Fibroblast of lung (primary cell): ENCODE data around the gene GREB1. TPM values are rescaled to one million over a fixed set of nuclear protein-coding genes. Genes with fewer than 3 reads are reported as not detected.
A peak's percentile ranks its signal among the peaks of the same experiment; 100 is the strongest.

Source experiments
- DNase-seq, 2 donors: peaks; one replicate each; pipeline versions ENCODE4 v3.0.0 to v3.0.0-alpha.2; 2010; ENCODE audit warnings: low read depth in 2 of 2
- H2AFZ ChIP-seq: 2 replicates; pipeline ENCODE4 v1.5.1; 2012; ENCODE audit warnings: low read length, control low read depth, inconsistent platforms
- H3K27ac ChIP-seq: 2 replicates; pipeline ENCODE4 v1.5.1; 2011; ENCODE audit warnings: low read length, control low read depth; ENCODE audit not compliant: insufficient read depth
- H3K27me3 ChIP-seq: 2 replicates; pipeline ENCODE4 v1.5.1; 2011; ENCODE audit warnings: mild to moderate bottlenecking, low read length; ENCODE audit not compliant: control insufficient read depth, insufficient read depth
- H3K36me3 ChIP-seq: 2 replicates; pipeline ENCODE4 v1.5.1; 2011; ENCODE audit warnings: low read length; ENCODE audit not compliant: control insufficient read depth, insufficient read depth
- H3K4me1 ChIP-seq: 2 replicates; pipeline ENCODE4 v1.5.1; 2011; ENCODE audit warnings: low read length; ENCODE audit not compliant: control insufficient read depth, insufficient read depth; ENCODE audit errors: extremely low read depth
- H3K4me2 ChIP-seq: 2 replicates; pipeline ENCODE4 v1.5.1; 2011; ENCODE audit warnings: low read length, control low read depth; ENCODE audit not compliant: insufficient read depth; ENCODE audit errors: extremely low read depth
- H3K4me3 ChIP-seq, 4 experiments: fragments of 200-600 bp in 1 of 4; sonication (generic) in 1 of 4; replicated peaks in 1 of 4; 2 replicates each; pipeline ENCODE4 v1.5.1; 2011 to 2016; ENCODE audit warnings: low read length in 4 of 4, low read depth in 3 of 4, mild to moderate bottlenecking in 3 of 4, control low read depth in 2 of 4, inconsistent platforms in 1 of 4, mixed read lengths in 1 of 4; ENCODE audit not compliant: insufficient read depth in 1 of 4; ENCODE audit errors: control extremely low read depth in 1 of 4
- H3K79me2 ChIP-seq: 2 replicates; pipeline ENCODE4 v1.5.1; 2012; ENCODE audit warnings: mild to moderate bottlenecking, low read length, inconsistent platforms; ENCODE audit not compliant: control insufficient read depth, insufficient read depth
- H3K9ac ChIP-seq: 2 replicates; pipeline ENCODE4 v1.5.1; 2011; ENCODE audit warnings: mild to moderate bottlenecking, low read length, control low read depth; ENCODE audit not compliant: insufficient read depth
- H3K9me3 ChIP-seq: 2 replicates; pipeline ENCODE4 v1.5.1; 2012; ENCODE audit warnings: low read depth, low read length; ENCODE audit not compliant: control insufficient read depth, insufficient read depth
- H4K20me1 ChIP-seq: 2 replicates; pipeline ENCODE4 v1.5.1; 2011; ENCODE audit warnings: low read length; ENCODE audit not compliant: control insufficient read depth, insufficient read depth; ENCODE audit errors: extremely low read depth
- CTCF ChIP-seq, 2 donors: IDR thresholded peaks in 1 of 2; conservative IDR thresholded peaks in 1 of 2; 1 replicate in 1 of 2; 2 replicates in 1 of 2; pipeline ENCODE4 v1.5.1; 2011 to 2012; ENCODE audit warnings: low read length in 2 of 2, control low read depth in 1 of 2, inconsistent platforms in 1 of 2, low read depth in 1 of 2, mild to moderate bottlenecking in 1 of 2
- EZH2 ChIP-seq: IDR thresholded peaks from 2 replicates; pipeline ENCODE4 v1.5.1; 2012; ENCODE audit warnings: low read length, control low read depth, mild to moderate bottlenecking; ENCODE audit errors: missing control alignments
- polyA plus RNA-seq, 2 donors: library from polyadenylated mRNA; depleted of rRNA in 1 of 2; stranded (reverse) in 1 of 2; unstranded in 1 of 2; fragments of >200 nt; gene quantifications; 2 replicates each; pipeline ENCODE4 v1.2.1, GENCODE V29; 2011 to 2012; ENCODE audit warnings: missing spikeins in 1 of 2
- total RNA-seq: library from RNA; depleted of rRNA; stranded (reverse); fragments of >200 nt; gene quantifications from 2 replicates; pipeline ENCODE4 v1.2.1, GENCODE V29; 2014

Gene GREB1
- total and polyA plus RNA-seq, 2 donors (not counting 1 experiment from before 2014, with no cell fraction given): 0.06 to 2.0 TPM

GRCh38 chr2:11490194-11490593 lies 43.7 kb upstream of the GREB1 start:
- Histone ChIP-seq H2AFZ (no peak overlapping the region), H3K79me2 (no peaks in the 10 kb centered on the region), H3K4me3 (no peak overlapping the region), H3K4me1 (no peaks in the 10 kb centered on the region), H4K20me1 (no peaks in the 10 kb centered on the region), H3K27ac (no peak overlapping the region), H3K9me3 (no peaks in the 10 kb centered on the region), H3K36me3 (no peaks in the 10 kb centered on the region), H3K27me3 (peaks cover 6% of the 10 kb centered on the region), H3K9ac (no peak overlapping the region), H3K4me2 (no peak overlapping the region)
- no peak for DNase-seq
- no peak for TF ChIP-seq CTCF (conservative IDR thresholded peaks at IDR 0.05 in 1 of 2, IDR thresholded peaks at IDR 0.05 in 1 of 2; ENCODE audit: low read depth in 1 of 2, low read length in 2 of 2)
- TF ChIP-seq EZH2: no peak

GRCh38 chr2:11491348-11491933 lies 42.4 kb upstream of the GREB1 start:
- H3K27me3 ChIP-seq: peaks cover 6% of the 10 kb centered on the region
- no peak overlapping the region for H3K4me3 ChIP-seq
- DNase-seq: peak in 1 of 2 donors; percentile 26
- no peaks in the 10 kb centered on the region for H3K9me3 ChIP-seq
- no peaks in the 10 kb centered on the region for H3K36me3 ChIP-seq
- H3K9ac ChIP-seq: no peak overlapping the region
- H2AFZ ChIP-seq: no peak overlapping the region
- H4K20me1 ChIP-seq: no peaks in the 10 kb centered on the region
- H3K4me2 ChIP-seq: no peak overlapping the region
- no peak overlapping the region for H3K27ac ChIP-seq
- H3K4me1 ChIP-seq: no peaks in the 10 kb centered on the region
- no peaks in the 10 kb centered on the region for H3K79me2 ChIP-seq
- TF ChIP-seq CTCF (conservative IDR thresholded peaks at IDR 0.05 in 1 of 2, IDR thresholded peaks at IDR 0.05 in 1 of 2; ENCODE audit: low read depth in 1 of 2, low read length in 2 of 2): no peak

- Histone ChIP-seq H3K27me3 (peaks cover 3% of the 10 kb centered on the region), H3K4me1 (no peaks in the 10 kb centered on the region), H3K4me3 (no peak overlapping the region), H3K36me3 (no peaks in the 10 kb centered on the region), H3K9me3 (no peaks in the 10 kb centered on the region), H3K79me2 (no peaks in the 10 kb centered on the region), H4K20me1 (no peaks in the 10 kb centered on the region), H3K27ac (no peak overlapping the region), H3K4me2 (no peak overlapping the region), H3K9ac (no peak overlapping the region), H2AFZ (no peak overlapping the region)
- no peak for TF ChIP-seq CTCF (conservative IDR thresholded peaks at IDR 0.05 in 1 of 2, IDR thresholded peaks at IDR 0.05 in 1 of 2; ENCODE audit: low read depth in 1 of 2, low read length in 2 of 2)
- no peak for TF ChIP-seq EZH2
- DNase-seq: no peak
These were observed 41.6 kb upstream of the GREB1 start for GRCh38 chr2:11492244-11492643.
